Fibroblast of lung (primary cell): Measurements from ENCODE around the gene KIF3A. TPM values are rescaled to one million over a fixed set of nuclear protein-coding genes. Genes with fewer than 3 reads are reported as not detected.

Experiments
- DNase-seq, 2 donors: peaks; one replicate each; pipeline versions ENCODE4 v3.0.0 to v3.0.0-alpha.2; 2010; ENCODE audit warnings: low read depth in 2 of 2
- H2AFZ ChIP-seq: 2 replicates; pipeline ENCODE4 v1.5.1; 2012; ENCODE audit warnings: low read length, control low read depth, inconsistent platforms
- H3K27ac ChIP-seq: 2 replicates; pipeline ENCODE4 v1.5.1; 2011; ENCODE audit warnings: low read length, control low read depth; ENCODE audit not compliant: insufficient read depth
- H3K27me3 ChIP-seq: 2 replicates; pipeline ENCODE4 v1.5.1; 2011; ENCODE audit warnings: mild to moderate bottlenecking, low read length; ENCODE audit not compliant: control insufficient read depth, insufficient read depth
- H3K36me3 ChIP-seq: 2 replicates; pipeline ENCODE4 v1.5.1; 2011; ENCODE audit warnings: low read length; ENCODE audit not compliant: control insufficient read depth, insufficient read depth
- H3K4me1 ChIP-seq: 2 replicates; pipeline ENCODE4 v1.5.1; 2011; ENCODE audit warnings: low read length; ENCODE audit not compliant: control insufficient read depth, insufficient read depth; ENCODE audit errors: extremely low read depth
- H3K4me2 ChIP-seq: 2 replicates; pipeline ENCODE4 v1.5.1; 2011; ENCODE audit warnings: low read length, control low read depth; ENCODE audit not compliant: insufficient read depth; ENCODE audit errors: extremely low read depth
- H3K4me3 ChIP-seq, 4 experiments: fragments of 200-600 bp in 1 of 4; sonication (generic) in 1 of 4; replicated peaks in 1 of 4; 2 replicates each; pipeline ENCODE4 v1.5.1; 2011 to 2016; ENCODE audit warnings: low read length in 4 of 4, low read depth in 3 of 4, mild to moderate bottlenecking in 3 of 4, control low read depth in 2 of 4, inconsistent platforms in 1 of 4, mixed read lengths in 1 of 4; ENCODE audit not compliant: insufficient read depth in 1 of 4; ENCODE audit errors: control extremely low read depth in 1 of 4
- H3K79me2 ChIP-seq: 2 replicates; pipeline ENCODE4 v1.5.1; 2012; ENCODE audit warnings: mild to moderate bottlenecking, low read length, inconsistent platforms; ENCODE audit not compliant: control insufficient read depth, insufficient read depth
- H3K9ac ChIP-seq: 2 replicates; pipeline ENCODE4 v1.5.1; 2011; ENCODE audit warnings: mild to moderate bottlenecking, low read length, control low read depth; ENCODE audit not compliant: insufficient read depth
- H3K9me3 ChIP-seq: 2 replicates; pipeline ENCODE4 v1.5.1; 2012; ENCODE audit warnings: low read depth, low read length; ENCODE audit not compliant: control insufficient read depth, insufficient read depth
- H4K20me1 ChIP-seq: 2 replicates; pipeline ENCODE4 v1.5.1; 2011; ENCODE audit warnings: low read length; ENCODE audit not compliant: control insufficient read depth, insufficient read depth; ENCODE audit errors: extremely low read depth
- CTCF ChIP-seq, 2 donors: IDR thresholded peaks in 1 of 2; conservative IDR thresholded peaks in 1 of 2; 1 replicate in 1 of 2; 2 replicates in 1 of 2; pipeline ENCODE4 v1.5.1; 2011 to 2012; ENCODE audit warnings: low read length in 2 of 2, control low read depth in 1 of 2, inconsistent platforms in 1 of 2, low read depth in 1 of 2, mild to moderate bottlenecking in 1 of 2
- EZH2 ChIP-seq: IDR thresholded peaks from 2 replicates; pipeline ENCODE4 v1.5.1; 2012; ENCODE audit warnings: low read length, control low read depth, mild to moderate bottlenecking; ENCODE audit errors: missing control alignments
- polyA plus RNA-seq, 2 donors: library from polyadenylated mRNA; depleted of rRNA in 1 of 2; stranded (reverse) in 1 of 2; unstranded in 1 of 2; fragments of >200 nt; gene quantifications; 2 replicates each; pipeline ENCODE4 v1.2.1, GENCODE V29; 2011 to 2012; ENCODE audit warnings: missing spikeins in 1 of 2
- total RNA-seq: library from RNA; depleted of rRNA; stranded (reverse); fragments of >200 nt; gene quantifications from 2 replicates; pipeline ENCODE4 v1.2.1, GENCODE V29; 2014

KIF3A gene
- total and polyA plus RNA-seq, 2 donors (not counting 1 experiment from before 2014, with no cell fraction given) = 8.8 to 11.2 TPM

GRCh38 chr5:132774406-132774805 lies 37.1 kb upstream of the KIF3A start:
- peak overlapping the region; percentile 35 for H3K4me2 ChIP-seq
- no peak overlapping the region for H3K27ac ChIP-seq

GRCh38 chr5:132773601-132774355 lies 36.4 kb upstream of the KIF3A start:
- no peaks in the 10 kb centered on the region for H4K20me1 ChIP-seq
- H3K27ac ChIP-seq = no peak overlapping the region

More at GRCh38 chr5:132774406-132774805, 37.1 kb upstream of the KIF3A start:
- H3K9me3 ChIP-seq = no peaks in the 10 kb centered on the region
- H2AFZ ChIP-seq = no peak overlapping the region
- no peak for DNase-seq
- no peaks in the 10 kb centered on the region for H4K20me1 ChIP-seq
- H3K27me3 ChIP-seq = no peaks in the 10 kb centered on the region
- TF ChIP-seq EZH2 (no peak), CTCF (conservative IDR thresholded peaks at IDR 0.05 in 1 of 2, IDR thresholded peaks at IDR 0.05 in 1 of 2; ENCODE audit: low read depth in 1 of 2, low read length in 2 of 2) (no peak)
- peaks cover 23% of the 10 kb centered on the region for H3K4me1 ChIP-seq
- no peaks in the 10 kb centered on the region for H3K36me3 ChIP-seq
- H3K4me3 ChIP-seq = peak overlapping the region in 1 of 4 experiments; percentile 78
- no peak overlapping the region for H3K9ac ChIP-seq
- H3K79me2 ChIP-seq = peaks cover 49% of the 10 kb centered on the region

GRCh38 chr5:132773114-132773513 lies 35.8 kb upstream of the KIF3A start:
- Histone ChIP-seq H2AFZ (no peak overlapping the region), H3K27ac (no peak overlapping the region), H3K4me2 (no peak overlapping the region), H3K27me3 (no peaks in the 10 kb centered on the region), H3K9ac (no peak overlapping the region), H3K4me1 (peaks cover 26% of the 10 kb centered on the region), H3K4me3 (no peak overlapping the region), H4K20me1 (no peaks in the 10 kb centered on the region), H3K36me3 (no peaks in the 10 kb centered on the region), H3K79me2 (peaks cover 61% of the 10 kb centered on the region), H3K9me3 (no peaks in the 10 kb centered on the region)
- TF ChIP-seq EZH2 (no peak), CTCF (conservative IDR thresholded peaks at IDR 0.05 in 1 of 2, IDR thresholded peaks at IDR 0.05 in 1 of 2; ENCODE audit: low read depth in 1 of 2, low read length in 2 of 2) (no peak)
- no peak for DNase-seq

More at GRCh38 chr5:132773601-132774355, 36.4 kb upstream of the KIF3A start:
- Histone ChIP-seq H3K36me3 (no peaks in the 10 kb centered on the region), H3K4me3 (no peak overlapping the region), H3K79me2 (peaks cover 55% of the 10 kb centered on the region), H3K9me3 (no peaks in the 10 kb centered on the region), H2AFZ (no peak overlapping the region), H3K4me2 (no peak overlapping the region), H3K27me3 (no peaks in the 10 kb centered on the region), H3K9ac (no peak overlapping the region), H3K4me1 (peaks cover 23% of the 10 kb centered on the region)
- no peak for TF ChIP-seq EZH2
- no peak for DNase-seq
